ENCODE measurements around the gene PPIG. TPM values are rescaled to one million over a fixed set of nuclear protein-coding genes. Genes with fewer than 3 reads are reported as not detected.

PPIG gene
- total and polyA plus RNA-seq, 9 of the 15 experiments (the other 6 are each of a cell fraction or from before 2014, with no cell fraction given): 52.5 to 166 (median 124) TPM

GRCh38 chr2:169641464-169641863 lies 57.3 kb downstream of the PPIG start (continued):
- no peak for TF ChIP-seq E2F8 (IDR thresholded peaks at IDR 0.05; ENCODE audit: low read depth, partially characterized antibody)

- 31% methylated on average over 3 of the region's 3 CpGs for whole genome bisulfite sequencing (ENCODE audit: insufficient coverage, low coverage, missing lambda C conversion rate)
- POLR2A ChIA-PET: interaction anchor here (0.9 to 3.1 kb wide), 4 partner anchors 10 to 93 kb away, joined by 3 to 11 read pairs (median 3); no protein-coding TSS in a partner anchor
- no peak overlapping the region; the same call in 2 of the 3 replicates for H3K27ac ChIP-seq (ENCODE audit: extremely low read depth, low read depth, low read length)
- CTCF ChIA-PET (ENCODE audit: low intra/inter-chr PET ratio): no interaction called here
- H2AFZ ChIP-seq (ENCODE audit: low read depth, low read length): peak overlapping the region; percentile 14; the same call in 1 of the 2 replicates
- DNase-seq (ENCODE audit: extremely low read depth in 1 of 4, low spot score in 3 of 4) (no peak), ATAC-seq (peak; percentile 37), FAIRE-seq (no peak)
- BruUV-seq (replicated peaks): no TSS peak
- intact Hi-C loops (cut with micrococcal nuclease): loop anchor here (5.0 kb wide), 1 partner anchor 88 kb away; the partner anchor contains the start of gene KLHL23
- H3K9me3 ChIP-seq (replicated peaks; ENCODE audit: control insufficient read depth, insufficient read depth, low read depth, low read length): no peaks in the 10 kb centered on the region
- H3K9ac ChIP-seq (ENCODE audit: insufficient read depth in 1 of 2, low read depth in 2 of 2, low read length in 2 of 2): no peak overlapping the region
- H3K4me3 ChIP-seq: no peak overlapping the region
- no peaks in the 10 kb centered on the region for H3K9me1 ChIP-seq (ENCODE audit: control insufficient read depth, insufficient read depth, low read length)
- no peaks in the 10 kb centered on the region for H3K27me3 ChIP-seq (ENCODE audit: control insufficient read depth in 2 of 2, insufficient read depth in 2 of 2, low read length in 2 of 2)
- no peaks in the 10 kb centered on the region for H4K20me1 ChIP-seq (replicated peaks; ENCODE audit: control insufficient read depth, insufficient read depth, low read length)
- H3K79me2 ChIP-seq (ENCODE audit: control insufficient read depth, insufficient read depth, low read length): no peaks in the 10 kb centered on the region
- H3K4me1 ChIP-seq (replicated peaks in 1 of 2; ENCODE audit: control insufficient read depth in 2 of 2, insufficient read depth in 2 of 2, low read length in 2 of 2): peaks cover 0 to 11% of the 10 kb centered on the region in 2 experiments; a peak in 3 of 5 replicates
- H3K4me2 ChIP-seq (ENCODE audit: insufficient read depth, low read length): no peak overlapping the region
- H3K36me3 ChIP-seq (ENCODE audit: control insufficient read depth, insufficient read depth, low read length): peaks cover 9% of the 10 kb centered on the region; the same call in 2 of the 3 replicates
- in situ Hi-C loops (cut with MboI): no loop called here
- TF ChIP-seq ZNF592 (IDR thresholded peaks at IDR 0.05): peak; percentile 41; the same call in 1 of the 2 replicates
- peak; percentile 92 for TF ChIP-seq ZNF316 (IDR thresholded peaks at IDR 0.05)
- 0 out of 2 replicates have a peak, but pooled peaks have one; percentile 51 for TF ChIP-seq PREB (CRISPR knock-in tag; IDR thresholded peaks at IDR 0.05)
- TF ChIP-seq MAFF (IDR thresholded peaks at IDR 0.05; ENCODE audit: low read length): peak; percentile 42; the same call in 1 of the 2 replicates
- TF ChIP-seq PRDM10 (IDR thresholded peaks at IDR 0.05; ENCODE audit: partially characterized antibody): peak; percentile 25
- peak; percentile 70 for TF ChIP-seq MAFG (tag; conservative IDR thresholded peaks at IDR 0.05)
These were observed 60.0 kb downstream of the PPIG start for GRCh38 chr2:169644173-169644572.
